CD4-positive, alpha-beta T cell (primary cell): ENCODE results near the gene NKAP. TPM values are rescaled to one million over a fixed set of nuclear protein-coding genes. Genes with fewer than 3 reads are reported as not detected.
"Not testable (repeated sequence)": the region's sequence is repeated elsewhere in the genome, so short reads cannot be mapped to it uniquely, and the experiment has no call there.

ENCODE experiments used
- ATAC-seq: fragments of 200-7000 bp; cut with Tn5 transposase; one replicate; pipeline ENCODE4 v1.10.0; 2022; ENCODE audit warnings: mild to moderate bottlenecking; ENCODE audit not compliant: poor library complexity
- CTCF ChIA-PET: fragments of 350-600 bp; sonication (Branson Sonifier 250); formaldehyde crosslinking; loops from one replicate; lab custom pipeline; 2021; ENCODE audit warnings: antibody characterized with exemption, inconsistent platforms; lab: Charles Lee
- POLR2A ChIA-PET: fragments of 350-600 bp; sonication (Branson Sonifier 250); formaldehyde crosslinking; loops from one replicate; lab custom pipeline; 2021; ENCODE audit warnings: antibody characterized with exemption, inconsistent platforms; lab: Charles Lee
- DNase-seq, 14 experiments: peaks; one replicate each; pipeline ENCODE4 v3.0.0-alpha.2; 2013 to 2020; ENCODE audit warnings: mixed read lengths in 2 of 14
- H3K27ac ChIP-seq, 2 donors: one replicate each; pipeline versions ENCODE4 v1.5.1 to v1.7.0; 2013; ENCODE audit warnings: low read length in 2 of 2, low read depth in 1 of 2, mild to moderate bottlenecking in 1 of 2
- H3K27me3 ChIP-seq, 2 experiments: 1 replicate in 1 of 2; 2 replicates in 1 of 2; pipeline versions ENCODE4 v1.6.1 to v1.7.0; 2013; ENCODE audit warnings: low read length in 2 of 2, control low read depth in 1 of 2, mild to moderate bottlenecking in 1 of 2, moderate library complexity in 1 of 2; ENCODE audit not compliant: insufficient read depth in 2 of 2, control insufficient read depth in 1 of 2
- H3K36me3 ChIP-seq: one replicate; pipeline ENCODE4 v1.6.1; 2013; ENCODE audit warnings: low read length, control low read depth; ENCODE audit not compliant: insufficient read depth
- H3K4me1 ChIP-seq: one replicate; pipeline ENCODE4 v1.6.1; 2013; ENCODE audit warnings: low read length, control low read depth; ENCODE audit not compliant: insufficient read depth
- H3K4me3 ChIP-seq: one replicate; pipeline ENCODE4 v1.5.1; 2013; ENCODE audit warnings: mild to moderate bottlenecking, low read length, moderate library complexity
- H3K9me3 ChIP-seq, 2 experiments: 1 replicate in 1 of 2; 2 replicates in 1 of 2; pipeline versions ENCODE4 v1.6.1 to v1.7.0; 2013; ENCODE audit warnings: low read length in 2 of 2, mild to moderate bottlenecking in 2 of 2, control low read depth in 1 of 2, moderate library complexity in 1 of 2; ENCODE audit not compliant: control insufficient read depth in 1 of 2, insufficient read depth in 1 of 2
- H3K27ac Mint-ChIP-seq: one replicate; pipeline ENCODE4 v1.8.0; 2020; ENCODE audit warnings: mixed read lengths
- H3K27me3 Mint-ChIP-seq: one replicate; pipeline ENCODE4 v1.8.0; 2021; ENCODE audit warnings: mixed read lengths
- H3K36me3 Mint-ChIP-seq: one replicate; pipeline ENCODE4 v1.8.0; 2021; ENCODE audit warnings: low read depth, mixed read lengths
- H3K4me1 Mint-ChIP-seq: one replicate; pipeline ENCODE4 v1.8.0; 2021; ENCODE audit warnings: low read depth, mixed read lengths
- H3K4me3 Mint-ChIP-seq: one replicate; pipeline ENCODE4 v1.8.0; 2020; ENCODE audit warnings: mild to moderate bottlenecking, mixed read lengths
- H3K9me3 Mint-ChIP-seq: one replicate; pipeline ENCODE4 v1.8.0; 2020; ENCODE audit warnings: mixed read lengths
- CTCF ChIP-seq: fragments of 200-600 bp; IDR thresholded peaks from one replicate; pipeline ENCODE4 v1.8.0; 2022; ENCODE audit warnings: antibody characterized with exemption, mild to moderate bottlenecking
- intact Hi-C, 2 experiments: fragments of 100-400 bp; cut with DNase I in 1 of 2; cut with micrococcal nuclease in 1 of 2; formaldehyde crosslinking; loops; one replicate each; pipeline versions ENCODE4 v1.15.1 to v1.9.0; 2023 to 2025; cut with DNase I, micrococcal nuclease
- total RNA-seq, 174 experiments: library from RNA in 2 of 174; stranded (reverse) in 2 of 174; gene quantifications; one replicate each; pipeline ENCODE4 v1.2.3 and lab custom pipeline; 2021 to 2026

The NKAP gene
- total RNA-seq, 2 experiments from 2014 or later: 14.5 to 15.6 TPM

GRCh38 chrX:119971184-119971583 lies 27.6 kb upstream of the NKAP start:
- H3K4me1 Mint-ChIP-seq: no peaks in the 10 kb centered on the region
- no peaks in the 10 kb centered on the region for H3K9me3 ChIP-seq
- no peak for DNase-seq
- H3K4me3 Mint-ChIP-seq: no peak overlapping the region
- H3K27ac Mint-ChIP-seq: no peak overlapping the region
- H3K4me1 ChIP-seq: no peaks in the 10 kb centered on the region
- no peaks in the 10 kb centered on the region for H3K36me3 Mint-ChIP-seq
- POLR2A ChIA-PET: no interaction called here
- no peaks in the 10 kb centered on the region for H3K27me3 ChIP-seq
- no peak for ATAC-seq
- CTCF ChIA-PET: no interaction called here
- intact Hi-C loops: no loop called here
- no peak for TF ChIP-seq CTCF
- H3K4me3 ChIP-seq: no peak overlapping the region
- no peaks in the 10 kb centered on the region for H3K36me3 ChIP-seq
- no peak overlapping the region for H3K27ac ChIP-seq
- no peaks in the 10 kb centered on the region for H3K27me3 Mint-ChIP-seq
- H3K9me3 Mint-ChIP-seq: no peaks in the 10 kb centered on the region

- Histone ChIP-seq H3K27me3 (no peaks in the 10 kb centered on the region), H3K4me3 (no peak overlapping the region), H3K27ac (no peak overlapping the region), H3K36me3 (no peaks in the 10 kb centered on the region), H3K9me3 (no peaks in the 10 kb centered on the region), H3K4me1 (no peaks in the 10 kb centered on the region)
- H3K4me1 Mint-ChIP-seq: no peaks in the 10 kb centered on the region
- DNase-seq: no peak
- intact Hi-C loops: no loop called here
- H3K9me3 Mint-ChIP-seq: no peaks in the 10 kb centered on the region
- H3K36me3 Mint-ChIP-seq: no peaks in the 10 kb centered on the region
- ChIA-PET POLR2A (no interaction called here), CTCF (no interaction called here)
- H3K4me3 Mint-ChIP-seq: no peak overlapping the region
- no peak for ATAC-seq
- TF ChIP-seq CTCF: no peak
- H3K27ac Mint-ChIP-seq: no peak overlapping the region
- no peaks in the 10 kb centered on the region for H3K27me3 Mint-ChIP-seq
Observed at GRCh38 chrX:119970574-119970973, 27.0 kb upstream of the NKAP start.

- H3K27ac Mint-ChIP-seq, DNase-seq, H3K27ac ChIP-seq, H3K9me3 Mint-ChIP-seq, H3K9me3 ChIP-seq, intact Hi-C loops, H3K36me3 Mint-ChIP-seq, POLR2A ChIA-PET, H3K27me3 ChIP-seq, H3K4me1 ChIP-seq, H3K4me3 ChIP-seq, H3K4me1 Mint-ChIP-seq, H3K4me3 Mint-ChIP-seq, CTCF ChIA-PET, H3K36me3 ChIP-seq, ATAC-seq: not testable (repeated sequence)
- peaks cover 13% of the 10 kb centered on the region for H3K27me3 Mint-ChIP-seq
Observed at GRCh38 chrX:119966837-119967236, 23.3 kb upstream of the NKAP start.

- no peak overlapping the region for H3K27ac Mint-ChIP-seq
- intact Hi-C loops: no loop called here
- Histone ChIP-seq H3K4me1 (no peaks in the 10 kb centered on the region), H3K27ac (no peak overlapping the region), H3K9me3 (no peaks in the 10 kb centered on the region), H3K27me3 (peaks cover 0 to 3% of the 10 kb centered on the region in 2 experiments), H3K36me3 (no peaks in the 10 kb centered on the region), H3K4me3 (no peak overlapping the region)
- peaks cover 9% of the 10 kb centered on the region for H3K4me1 Mint-ChIP-seq
- H3K27me3 Mint-ChIP-seq: peaks cover 48% of the 10 kb centered on the region
- no peak for DNase-seq
- H3K36me3 Mint-ChIP-seq: no peaks in the 10 kb centered on the region
- POLR2A ChIA-PET: no interaction called here
- no peak overlapping the region for H3K4me3 Mint-ChIP-seq
- ATAC-seq: no peak
- CTCF ChIA-PET: no interaction called here
- no peaks in the 10 kb centered on the region for H3K9me3 Mint-ChIP-seq
- TF ChIP-seq CTCF: no peak
Observed at GRCh38 chrX:119960625-119961024, 17.1 kb upstream of the NKAP start.

GRCh38 chrX:119955807-119956570 lies 12.4 kb upstream of the NKAP start:
- CTCF ChIA-PET, H3K4me3 Mint-ChIP-seq, H3K9me3 Mint-ChIP-seq, H3K27ac ChIP-seq, H3K36me3 ChIP-seq, H3K27me3 ChIP-seq, H3K4me3 ChIP-seq, H3K4me1 ChIP-seq, H3K36me3 Mint-ChIP-seq, H3K4me1 Mint-ChIP-seq, intact Hi-C loops, H3K27ac Mint-ChIP-seq, H3K9me3 ChIP-seq: not testable (repeated sequence)
- peak in 10 of 14 experiments; percentile 2 to 59 (median 30) for DNase-seq
- POLR2A ChIA-PET: interaction anchor here (0.7 kb wide), 1 partner anchor 288 kb away, joined by 3 read pairs; no protein-coding TSS in a partner anchor
- ATAC-seq: peak; percentile 24
- H3K27me3 Mint-ChIP-seq: peaks cover 49% of the 10 kb centered on the region
